Spleen (tissue), 7 donors: ENCODE measurements around the gene EPHX1.
"Not testable (repeated sequence)": the region's sequence is repeated elsewhere in the genome, so short reads cannot be mapped to it uniquely, and the experiment has no call there.

ENCODE experiments used
- POLR2A ChIP-seq, 3 donors: fragments of 450-650 bp; IDR thresholded peaks; one replicate each; pipeline ENCODE4 v1.5.1; 2017; ENCODE audit warnings: antibody characterized with exemption in 3 of 3, mild to moderate bottlenecking in 1 of 3
- TF ChIP-seq, protein P1 (sequence below), 11 experiments: fragments of 200-600 bp in 7 of 11; fragments of 450-650 bp in 4 of 11; sonication (generic) in 4 of 11; IDR thresholded peaks in 8 of 11; conservative IDR thresholded peaks in 3 of 11; 1 replicate in 7 of 11; 2 replicates in 4 of 11; pipeline versions ENCODE4 v1.4.0 to v1.8.0; 2016 to 2021; ENCODE audit warnings: antibody characterized with exemption in 11 of 11, inconsistent platforms in 4 of 11, mild to moderate bottlenecking in 1 of 11
- donor health status: DM: no; HTN: no; CAD: no; lungs with moderate emphysema.
- donor health status: DM: no; HTN: no; CAD: no.
- donor health status: DM: no; HTN: no; CAD: no.

DNA sequence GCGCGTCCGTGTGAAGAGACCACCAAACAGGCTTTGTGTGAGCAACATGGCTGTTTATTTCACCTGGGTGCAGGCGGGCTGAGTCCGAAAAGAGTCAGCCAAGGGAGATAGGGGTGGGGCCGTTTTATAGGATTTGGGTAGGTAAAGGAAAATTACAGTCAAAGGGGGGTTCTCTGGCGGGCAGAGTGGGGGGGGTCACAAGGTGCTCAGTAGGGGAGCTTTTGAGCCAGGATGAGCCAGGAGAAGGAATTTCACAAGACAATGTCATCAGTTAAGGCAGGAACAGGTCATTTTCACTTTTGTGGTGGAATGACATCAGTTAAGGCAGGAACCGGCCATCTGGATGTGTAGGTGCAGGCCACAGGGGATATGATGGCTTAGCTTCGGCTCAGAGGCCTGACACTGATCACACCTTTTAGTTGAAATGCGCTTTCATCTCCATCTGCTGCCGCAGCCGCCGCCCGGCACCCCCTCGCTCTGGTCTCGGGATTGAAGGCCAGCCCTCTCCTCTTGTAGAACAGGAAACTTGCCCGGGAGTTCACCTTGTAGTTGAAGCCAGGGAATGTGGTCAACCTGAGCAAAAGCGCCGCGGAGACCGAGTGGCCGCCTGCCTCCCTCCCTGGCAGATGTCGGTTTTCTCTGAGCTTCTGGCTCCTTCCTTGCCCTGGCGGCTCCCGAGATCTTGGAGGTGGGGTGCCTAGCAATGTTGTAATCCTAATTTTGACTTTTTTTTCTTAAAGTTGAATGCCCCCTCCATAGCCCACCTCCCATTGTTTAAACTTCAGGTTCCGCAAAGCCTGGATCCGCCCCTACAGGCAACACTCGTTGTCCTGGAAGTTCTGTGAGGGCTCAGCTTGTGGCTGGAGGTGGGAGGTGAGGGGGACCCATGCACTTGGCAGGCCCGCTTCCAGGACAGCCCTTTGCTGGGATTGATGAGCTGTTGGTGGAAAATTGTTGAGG is 935 bp downstream of the EPHX1 start:
- TF ChIP-seq POLR2A (IDR thresholded peaks at IDR 0.05) = not testable (repeated sequence)
- TF ChIP-seq, protein P1, sequence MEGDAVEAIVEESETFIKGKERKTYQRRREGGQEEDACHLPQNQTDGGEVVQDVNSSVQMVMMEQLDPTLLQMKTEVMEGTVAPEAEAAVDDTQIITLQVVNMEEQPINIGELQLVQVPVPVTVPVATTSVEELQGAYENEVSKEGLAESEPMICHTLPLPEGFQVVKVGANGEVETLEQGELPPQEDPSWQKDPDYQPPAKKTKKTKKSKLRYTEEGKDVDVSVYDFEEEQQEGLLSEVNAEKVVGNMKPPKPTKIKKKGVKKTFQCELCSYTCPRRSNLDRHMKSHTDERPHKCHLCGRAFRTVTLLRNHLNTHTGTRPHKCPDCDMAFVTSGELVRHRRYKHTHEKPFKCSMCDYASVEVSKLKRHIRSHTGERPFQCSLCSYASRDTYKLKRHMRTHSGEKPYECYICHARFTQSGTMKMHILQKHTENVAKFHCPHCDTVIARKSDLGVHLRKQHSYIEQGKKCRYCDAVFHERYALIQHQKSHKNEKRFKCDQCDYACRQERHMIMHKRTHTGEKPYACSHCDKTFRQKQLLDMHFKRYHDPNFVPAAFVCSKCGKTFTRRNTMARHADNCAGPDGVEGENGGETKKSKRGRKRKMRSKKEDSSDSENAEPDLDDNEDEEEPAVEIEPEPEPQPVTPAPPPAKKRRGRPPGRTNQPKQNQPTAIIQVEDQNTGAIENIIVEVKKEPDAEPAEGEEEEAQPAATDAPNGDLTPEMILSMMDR (IDR thresholded peaks at IDR 0.05 in 8 of 11, conservative IDR thresholded peaks at IDR 0.05 in 3 of 11) = not testable (repeated sequence)
